Activated CD4-positive, alpha-beta T cell treated with anti-CD3 and anti-CD28 coated beads for 36 hours (primary cell): ENCODE results near the gene ANKRD30A. TPM values are rescaled to one million over a fixed set of nuclear protein-coding genes. Genes with fewer than 3 reads are reported as not detected.

ENCODE experiments used
- ATAC-seq: fragments of 200-7000 bp; cut with Tn5 transposase; one replicate; pipeline ENCODE4 v1.10.0; 2021; ENCODE audit warnings: mild to moderate bottlenecking, moderate library complexity
- CTCF ChIA-PET: fragments of 350-600 bp; sonication (Branson Sonifier 250); formaldehyde crosslinking; loops from one replicate; lab custom pipeline; 2021; ENCODE audit warnings: antibody characterized with exemption; lab: Charles Lee
- POLR2A ChIA-PET: fragments of 350-600 bp; sonication (Branson Sonifier 250); formaldehyde crosslinking; loops from one replicate; lab custom pipeline; 2021; ENCODE audit warnings: antibody characterized with exemption, inconsistent platforms; lab: Charles Lee
- DNase-seq: peaks from one replicate; pipeline ENCODE4 v3.0.0-alpha.2; 2020
- H3K27ac Mint-ChIP-seq: one replicate; pipeline ENCODE4 v1.8.0; 2021; ENCODE audit warnings: mixed read lengths
- H3K27me3 Mint-ChIP-seq: one replicate; pipeline ENCODE4 v1.8.0; 2021; ENCODE audit warnings: mixed read lengths
- H3K36me3 Mint-ChIP-seq: one replicate; pipeline ENCODE4 v1.8.0; 2021; ENCODE audit warnings: low read depth, mixed read lengths
- H3K4me1 Mint-ChIP-seq: one replicate; pipeline ENCODE4 v1.8.0; 2021; ENCODE audit warnings: mixed read lengths
- H3K4me3 Mint-ChIP-seq: one replicate; pipeline ENCODE4 v1.8.0; 2021; ENCODE audit warnings: mild to moderate bottlenecking, moderate library complexity, mixed read lengths
- H3K9me3 Mint-ChIP-seq: one replicate; pipeline ENCODE4 v1.8.0; 2021; ENCODE audit warnings: low read depth, mixed read lengths
- intact Hi-C, 2 experiments: fragments of 100-400 bp; cut with DNase I in 1 of 2; cut with micrococcal nuclease in 1 of 2; formaldehyde crosslinking; loops; one replicate each; pipeline versions ENCODE4 v1.14.2 to v1.15.1; 2022 to 2024; cut with DNase I, micrococcal nuclease
- total RNA-seq, 2 experiments: library from RNA; stranded (reverse); gene quantifications; one replicate each; pipeline ENCODE4 v1.2.3, GENCODE V29; 2021

Gene ANKRD30A
- total RNA-seq, 2 experiments from 2014 or later = not detected

GRCh38 chr10:37269554-37270256, 144.3 kb downstream of the ANKRD30A start:
- intact Hi-C loops = no loop called here
- Mint-ChIP-seq H3K9me3 (peaks cover 5% of the 10 kb centered on the region), H3K4me3 (no peak overlapping the region), H3K27ac (no peak overlapping the region), H3K27me3 (no peaks in the 10 kb centered on the region), H3K36me3 (no peaks in the 10 kb centered on the region), H3K4me1 (no peaks in the 10 kb centered on the region)
- ChIA-PET POLR2A (no interaction called here), CTCF (no interaction called here)
- DNase-seq (no peak), ATAC-seq (no peak)

DNA sequence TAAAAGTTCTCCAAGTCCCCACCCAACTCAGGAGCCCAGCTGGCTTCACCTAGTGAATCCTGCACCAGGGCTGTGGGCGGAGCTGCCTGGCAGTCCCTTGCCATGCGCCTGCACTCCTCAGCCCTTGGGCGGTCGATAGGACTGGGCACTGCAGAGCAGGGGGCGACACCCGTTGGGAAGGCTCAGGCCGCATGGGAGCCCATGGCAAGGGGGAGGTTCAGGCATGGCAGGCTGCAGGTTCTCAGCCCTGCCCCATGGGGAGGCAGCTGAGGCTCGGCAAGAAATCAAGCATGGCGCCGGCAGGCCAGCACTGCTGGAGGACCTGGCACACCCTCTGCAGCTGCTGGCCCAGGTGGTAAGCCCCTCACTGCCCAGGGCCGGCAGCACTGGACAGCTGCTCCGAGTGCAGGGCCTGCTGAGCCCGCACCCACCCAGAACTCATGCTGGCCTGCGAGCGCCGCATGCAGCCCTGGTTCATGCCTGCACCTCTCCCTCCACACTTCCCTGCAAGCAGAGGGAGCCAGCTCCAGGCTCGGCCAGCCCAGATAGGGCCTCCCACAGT, 149.9 kb downstream of the ANKRD30A start:
- Mint-ChIP-seq H3K27me3 (no peaks in the 10 kb centered on the region), H3K4me3 (no peak overlapping the region), H3K36me3 (no peaks in the 10 kb centered on the region), H3K27ac (no peak overlapping the region), H3K4me1 (no peaks in the 10 kb centered on the region), H3K9me3 (peaks cover 19% of the 10 kb centered on the region)
- DNase-seq (no peak), ATAC-seq (no peak)
- intact Hi-C loops = no loop called here
- ChIA-PET CTCF (no interaction called here), POLR2A (no interaction called here)

DNA sequence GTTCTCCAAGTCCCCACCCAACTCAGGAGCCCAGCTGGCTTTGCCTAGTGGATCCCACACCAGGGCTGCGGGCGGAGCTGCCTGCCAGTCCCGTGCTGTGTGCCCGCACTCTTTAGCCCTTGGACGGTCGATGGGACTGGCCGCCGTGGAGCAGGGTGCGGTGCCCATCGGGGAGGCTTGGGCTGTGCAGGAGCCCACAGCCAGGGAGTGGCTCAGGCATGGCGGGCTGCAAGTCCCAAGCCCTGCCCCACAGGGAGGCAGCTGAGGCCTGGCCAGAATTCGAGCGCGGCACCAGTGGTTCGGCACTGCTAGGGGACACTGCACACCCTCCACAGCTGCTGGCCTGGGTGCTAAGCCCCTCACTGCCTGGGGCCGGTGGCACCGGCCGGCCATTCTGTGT, 159.7 kb downstream of the ANKRD30A start:
- Mint-ChIP-seq H3K4me1 (no peaks in the 10 kb centered on the region), H3K9me3 (peaks cover 11% of the 10 kb centered on the region), H3K4me3 (no peak overlapping the region), H3K27ac (no peak overlapping the region), H3K27me3 (no peaks in the 10 kb centered on the region), H3K36me3 (no peaks in the 10 kb centered on the region)
- CTCF ChIA-PET = no interaction called here
- DNase-seq (no peak), ATAC-seq (no peak)
- POLR2A ChIA-PET = no interaction called here
- intact Hi-C loops = no loop called here

DNA sequence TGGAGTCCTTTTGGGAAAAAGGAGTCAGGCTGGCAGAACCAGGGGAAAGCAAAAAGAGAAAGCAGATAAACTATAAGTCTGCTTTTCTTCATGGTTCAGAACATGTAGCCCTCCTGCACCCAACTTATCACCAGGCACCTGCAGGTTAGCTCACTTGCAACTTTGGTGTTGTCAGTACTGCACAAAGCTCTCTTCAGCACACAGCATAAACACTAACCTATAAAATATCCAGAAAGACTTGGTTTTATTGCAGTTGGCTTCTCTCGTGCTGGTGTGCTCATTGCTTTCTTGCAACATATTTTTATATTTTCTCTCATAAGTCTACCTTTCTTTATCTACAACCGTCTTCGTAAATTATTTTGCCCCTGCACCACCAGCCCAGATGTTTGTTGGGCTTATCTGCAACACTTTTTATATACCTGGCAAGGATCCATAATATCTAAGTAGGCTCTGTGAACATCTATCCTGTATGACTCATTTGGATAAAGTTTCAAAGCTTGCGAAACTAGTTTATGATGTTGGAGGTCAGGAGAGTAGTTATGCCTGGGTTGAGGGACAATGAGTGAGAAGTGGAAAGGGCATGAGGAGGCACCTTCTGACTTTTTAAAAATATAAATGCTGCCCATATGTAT, 164.6 kb downstream of the ANKRD30A start:
- Mint-ChIP-seq H3K27ac (no peak overlapping the region), H3K4me1 (no peaks in the 10 kb centered on the region), H3K9me3 (peaks cover 18% of the 10 kb centered on the region), H3K4me3 (no peak overlapping the region), H3K27me3 (no peaks in the 10 kb centered on the region), H3K36me3 (no peaks in the 10 kb centered on the region)
- intact Hi-C loops = loop anchor here in 1 of 2 experiments (10.0 kb wide), 1 partner anchor 65 kb away; no protein-coding TSS in a partner anchor
- ChIA-PET POLR2A (no interaction called here), CTCF (no interaction called here)
- DNase-seq (no peak), ATAC-seq (no peak)

- POLR2A ChIA-PET = no interaction called here
- Mint-ChIP-seq H3K36me3 (no peaks in the 10 kb centered on the region), H3K4me1 (no peaks in the 10 kb centered on the region), H3K27me3 (no peaks in the 10 kb centered on the region), H3K9me3 (peaks cover 23% of the 10 kb centered on the region), H3K4me3 (no peak overlapping the region), H3K27ac (no peak overlapping the region)
- CTCF ChIA-PET = no interaction called here
- ATAC-seq (no peak), DNase-seq (no peak)
- intact Hi-C loops = no loop called here
Measured at GRCh38 chr10:37301271-37301670, 175.9 kb downstream of the ANKRD30A start.

DNA sequence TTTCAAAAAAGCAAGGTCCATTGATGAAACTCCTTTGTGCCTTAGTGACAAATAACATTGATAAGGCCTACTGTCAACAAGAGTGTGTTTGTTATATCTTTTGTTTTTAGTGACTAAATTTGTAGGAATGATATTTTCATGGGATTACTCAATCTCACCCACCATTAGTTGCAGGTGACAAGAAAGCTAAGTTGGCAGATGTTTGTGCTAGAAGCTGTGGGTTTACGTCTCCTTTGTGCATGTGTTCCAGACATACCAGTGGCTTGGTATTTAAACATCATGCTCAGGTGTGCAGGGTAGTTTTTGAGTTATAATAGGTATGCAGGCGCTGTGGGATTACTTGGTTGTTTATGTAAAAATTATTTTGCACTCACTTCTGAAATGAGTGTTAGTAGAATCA, 178.6 kb downstream of the ANKRD30A start:
- CTCF ChIA-PET = no interaction called here
- no peaks in the 10 kb centered on the region for H3K27me3 Mint-ChIP-seq
- DNase-seq (no peak), ATAC-seq (no peak)
- H3K36me3 Mint-ChIP-seq = no peaks in the 10 kb centered on the region
- H3K9me3 Mint-ChIP-seq = peaks cover 20% of the 10 kb centered on the region
- intact Hi-C loops = no loop called here
- no peak overlapping the region for H3K4me3 Mint-ChIP-seq
- POLR2A ChIA-PET = no interaction called here
- H3K27ac Mint-ChIP-seq = no peak overlapping the region
- no peaks in the 10 kb centered on the region for H3K4me1 Mint-ChIP-seq

DNA sequence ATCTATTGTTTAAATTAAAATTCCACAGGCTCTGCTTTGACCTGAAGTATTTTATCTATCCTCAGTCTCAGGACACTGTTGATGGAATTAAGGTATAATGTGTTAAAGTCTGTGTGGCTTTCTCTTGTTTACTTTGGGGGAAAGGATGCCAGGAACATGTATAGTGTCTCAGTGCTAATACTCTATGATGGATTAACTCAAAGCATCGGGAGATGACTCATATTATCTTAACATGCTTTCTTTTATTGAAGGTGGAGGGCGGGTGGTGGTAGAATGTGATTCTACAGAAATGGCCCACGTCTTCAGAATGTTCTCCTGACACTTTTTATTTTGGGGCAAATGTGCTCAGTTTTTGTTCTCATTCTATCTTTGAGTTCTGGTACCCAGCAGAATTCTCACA, 189.0 kb downstream of the ANKRD30A start:
- Mint-ChIP-seq H3K9me3 (peaks cover 2% of the 10 kb centered on the region), H3K4me1 (no peaks in the 10 kb centered on the region), H3K36me3 (no peaks in the 10 kb centered on the region), H3K27ac (no peak overlapping the region), H3K4me3 (no peak overlapping the region), H3K27me3 (no peaks in the 10 kb centered on the region)
- ATAC-seq (no peak), DNase-seq (no peak)
- intact Hi-C loops = no loop called here
- ChIA-PET POLR2A (no interaction called here), CTCF (no interaction called here)

- Mint-ChIP-seq H3K27me3 (no peaks in the 10 kb centered on the region), H3K27ac (no peak overlapping the region), H3K9me3 (peaks cover 2% of the 10 kb centered on the region), H3K4me3 (no peak overlapping the region), H3K4me1 (no peaks in the 10 kb centered on the region), H3K36me3 (no peaks in the 10 kb centered on the region)
- DNase-seq = no peak
- ChIA-PET POLR2A (no interaction called here), CTCF (no interaction called here)
- ATAC-seq = no peak
- intact Hi-C loops = no loop called here
Measured at GRCh38 chr10:37314862-37315261, 189.5 kb downstream of the ANKRD30A start.

DNA sequence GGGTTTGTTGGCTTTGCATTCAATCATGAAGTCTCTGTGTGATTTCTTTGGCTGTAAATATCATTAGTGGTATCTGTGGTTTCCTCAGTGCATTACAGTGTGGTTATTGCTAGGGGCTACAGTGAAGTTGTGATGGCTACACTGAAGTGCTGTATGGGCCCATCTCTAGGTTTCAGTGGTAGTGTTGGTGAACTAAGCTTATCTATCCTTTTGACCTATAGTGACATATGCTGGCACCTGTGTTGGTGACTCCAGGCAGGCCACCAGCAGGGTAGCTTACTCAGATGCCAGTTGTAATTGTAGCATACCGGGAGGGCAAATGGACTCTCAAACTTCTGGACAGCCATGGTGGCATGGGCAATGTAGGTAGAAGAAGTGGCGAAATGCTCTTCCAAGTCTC, 219.0 kb downstream of the ANKRD30A start:
- Mint-ChIP-seq H3K4me3 (no peak overlapping the region), H3K4me1 (no peaks in the 10 kb centered on the region), H3K9me3 (peaks cover 25% of the 10 kb centered on the region), H3K36me3 (no peaks in the 10 kb centered on the region), H3K27me3 (no peaks in the 10 kb centered on the region), H3K27ac (no peak overlapping the region)
- ATAC-seq = no peak
- no peak for DNase-seq
- CTCF ChIA-PET = no interaction called here
- intact Hi-C loops = no loop called here
- POLR2A ChIA-PET = no interaction called here

GRCh38 chr10:37379991-37380390, 254.6 kb downstream of the ANKRD30A start:
- Mint-ChIP-seq H3K4me3 (no peak overlapping the region), H3K36me3 (no peaks in the 10 kb centered on the region), H3K4me1 (no peaks in the 10 kb centered on the region), H3K9me3 (peaks cover 22% of the 10 kb centered on the region), H3K27me3 (no peaks in the 10 kb centered on the region), H3K27ac (no peak overlapping the region)
- intact Hi-C loops = no loop called here
- CTCF ChIA-PET = no interaction called here
- POLR2A ChIA-PET = no interaction called here
- ATAC-seq = no peak
- no peak for DNase-seq

DNA sequence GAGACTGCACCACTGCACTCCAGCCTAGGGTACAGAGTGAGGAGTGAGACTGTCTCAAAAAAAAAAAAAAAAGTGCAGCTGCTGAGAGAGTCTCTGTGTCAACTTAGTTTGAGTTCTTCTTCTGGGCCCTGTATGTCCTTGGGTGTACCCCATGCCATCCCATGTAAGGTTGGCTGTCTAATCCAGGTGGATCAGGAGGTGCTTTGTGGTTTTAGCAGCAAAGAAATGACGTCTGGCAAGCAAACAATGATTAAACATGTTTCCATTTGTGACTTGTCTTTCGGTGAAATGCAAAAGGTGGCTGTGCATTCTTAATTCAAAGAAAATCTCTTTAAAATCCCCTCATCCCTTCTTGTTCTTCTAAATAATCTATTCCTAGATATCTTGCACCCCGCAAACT, 255.9 kb downstream of the ANKRD30A start:
- peaks cover 27% of the 10 kb centered on the region for H3K9me3 Mint-ChIP-seq
- DNase-seq (no peak), ATAC-seq (no peak)
- intact Hi-C loops = no loop called here
- POLR2A ChIA-PET = no interaction called here
- CTCF ChIA-PET = no interaction called here
- no peaks in the 10 kb centered on the region for H3K36me3 Mint-ChIP-seq
- no peaks in the 10 kb centered on the region for H3K4me1 Mint-ChIP-seq
- no peak overlapping the region for H3K27ac Mint-ChIP-seq
- no peaks in the 10 kb centered on the region for H3K27me3 Mint-ChIP-seq
- no peak overlapping the region for H3K4me3 Mint-ChIP-seq

- H3K9me3 Mint-ChIP-seq = peaks cover 31% of the 10 kb centered on the region
- H3K36me3 Mint-ChIP-seq = no peaks in the 10 kb centered on the region
- ChIA-PET CTCF (no interaction called here), POLR2A (no interaction called here)
- intact Hi-C loops = no loop called here
- ATAC-seq (no peak), DNase-seq (no peak)
- H3K4me3 Mint-ChIP-seq = no peak overlapping the region
- H3K4me1 Mint-ChIP-seq = no peaks in the 10 kb centered on the region
- H3K27ac Mint-ChIP-seq = no peak overlapping the region
- no peaks in the 10 kb centered on the region for H3K27me3 Mint-ChIP-seq
Measured at GRCh38 chr10:37384923-37385322, 259.5 kb downstream of the ANKRD30A start.
